ENCODE results near the gene AFDN. TPM values are rescaled to one million over a fixed set of nuclear protein-coding genes. Genes with fewer than 3 reads are reported as not detected.

The AFDN gene
- total RNA-seq, 1 experiment from 2014 or later = 107 TPM

DNA sequence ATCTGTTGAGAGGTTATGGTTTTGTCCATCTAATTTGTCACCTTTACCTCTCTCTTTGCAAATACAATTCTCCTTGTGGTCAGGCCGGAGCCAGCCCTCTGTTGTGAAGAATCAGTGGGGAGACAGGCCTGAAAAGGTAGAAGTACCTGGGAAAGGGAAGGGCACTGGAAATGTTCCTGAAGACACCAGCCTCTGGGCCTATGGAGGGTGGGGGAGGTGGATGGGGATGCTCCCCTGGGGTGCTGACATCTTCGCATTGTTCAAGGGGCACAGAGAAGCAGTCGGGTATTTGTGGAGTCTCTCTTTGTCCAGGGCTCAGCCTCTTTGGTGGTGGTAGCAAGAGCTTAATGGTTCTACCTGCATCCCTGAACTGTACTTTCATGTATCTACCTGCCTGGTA, 24.4 kb upstream of the AFDN start:
- CTCF ChIA-PET = no interaction called here
- no peak overlapping the region for H3K27ac ChIP-seq (ENCODE audit: low read depth, low read length, poor library complexity, severe bottlenecking)
- H3K4me1 ChIP-seq (ENCODE audit: insufficient read depth, low read length, poor library complexity, severe bottlenecking) = no peaks in the 10 kb centered on the region
- no peak for DNase-seq (ENCODE audit: low spot score)
- H3K9me3 ChIP-seq (ENCODE audit: low read depth, low read length, poor library complexity, severe bottlenecking) = no peaks in the 10 kb centered on the region
- H3K4me3 ChIP-seq (ENCODE audit: low read depth, low read length, poor library complexity, severe bottlenecking) = no peak overlapping the region
- POLR2A ChIA-PET (ENCODE audit: low non-redundant PET) = no interaction called here
- no TSS peak for BruUV-seq (replicated peaks)
- H3K27me3 ChIP-seq (replicated peaks; ENCODE audit: insufficient read depth, low read depth, low read length, poor library complexity) = no peaks in the 10 kb centered on the region
- H3K36me3 ChIP-seq (ENCODE audit: insufficient read depth, low read length, poor library complexity, severe bottlenecking) = no peaks in the 10 kb centered on the region
- no peak for TF ChIP-seq EZH2 (IDR thresholded peaks at IDR 0.05; ENCODE audit: borderline replicate concordance, low read depth, low read length, poor library complexity, severe bottlenecking)
- no peak for TF ChIP-seq CTCF (conservative IDR thresholded peaks at IDR 0.05; ENCODE audit: low read depth, low read length)
- intact Hi-C loops (cut with micrococcal nuclease; ENCODE audit: unreplicated experiment) = no loop called here

DNA sequence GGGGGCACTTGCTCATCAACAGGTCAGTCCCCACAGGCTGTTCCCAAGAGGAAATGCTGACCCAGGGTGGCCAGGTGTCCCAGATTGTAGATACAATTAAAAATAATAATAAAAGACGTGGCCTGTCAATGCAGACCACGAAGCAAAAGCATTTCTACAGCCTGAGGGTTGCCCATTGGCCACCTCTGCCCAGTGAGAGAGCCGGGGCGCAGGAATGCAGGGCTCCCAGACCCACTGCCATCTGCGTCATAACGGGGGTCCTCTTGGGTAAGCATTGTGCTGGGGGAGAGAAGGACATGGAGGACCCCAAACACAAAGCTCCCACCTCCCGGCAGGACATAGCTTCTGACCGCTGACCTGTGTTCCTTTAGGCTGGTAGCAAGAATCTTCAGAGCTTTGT, 22.9 kb upstream of the AFDN start:
- BruUV-seq (replicated peaks) = no TSS peak

DNA sequence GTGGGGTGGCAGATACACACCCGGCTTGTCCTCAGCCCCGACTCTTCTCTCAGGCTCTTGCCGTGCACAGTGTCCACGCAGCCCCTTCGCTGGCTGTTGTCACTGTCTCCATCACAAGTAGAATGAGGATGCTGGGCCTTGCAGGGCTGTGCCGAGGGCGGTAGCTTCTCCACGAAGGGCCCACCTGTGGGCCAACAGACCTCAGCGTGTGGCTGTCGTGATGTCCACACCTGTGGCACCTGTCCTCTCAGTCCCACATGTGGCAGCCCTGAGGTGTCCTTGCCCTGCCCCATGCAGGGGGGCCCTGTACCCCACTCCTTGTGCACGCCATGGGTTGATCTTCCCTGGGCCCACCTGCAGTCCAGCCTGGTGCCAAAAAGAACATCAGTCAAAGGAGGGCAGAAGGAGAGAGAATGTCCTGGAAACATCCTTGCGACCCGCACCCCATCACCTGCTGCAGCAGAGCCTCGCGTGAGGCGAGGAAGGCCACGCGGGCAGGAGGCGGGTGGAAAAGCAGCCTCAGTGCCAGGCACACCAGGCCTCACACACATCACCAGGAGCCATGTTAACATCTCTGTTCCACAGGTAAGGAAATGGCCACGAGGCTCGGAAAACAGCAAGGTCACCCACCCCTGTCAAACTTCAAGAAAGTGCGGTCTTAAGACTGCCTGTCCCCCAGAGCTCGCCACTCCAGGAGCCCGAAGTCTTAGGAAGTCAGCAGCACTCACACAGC, 22.3 kb upstream of the AFDN start:
- Histone ChIP-seq H3K27ac (ENCODE audit: low read depth, low read length, poor library complexity, severe bottlenecking) (no peak overlapping the region), H3K27me3 (replicated peaks; ENCODE audit: insufficient read depth, low read depth, low read length, poor library complexity) (no peaks in the 10 kb centered on the region), H3K4me1 (ENCODE audit: insufficient read depth, low read length, poor library complexity, severe bottlenecking) (no peaks in the 10 kb centered on the region), H3K36me3 (ENCODE audit: insufficient read depth, low read length, poor library complexity, severe bottlenecking) (no peaks in the 10 kb centered on the region), H3K9me3 (ENCODE audit: low read depth, low read length, poor library complexity, severe bottlenecking) (no peaks in the 10 kb centered on the region), H3K4me3 (ENCODE audit: low read depth, low read length, poor library complexity, severe bottlenecking) (no peak overlapping the region)
- no peak for DNase-seq (ENCODE audit: low spot score)
- no peak for TF ChIP-seq CTCF (conservative IDR thresholded peaks at IDR 0.05; ENCODE audit: low read depth, low read length)
- TF ChIP-seq EZH2 (IDR thresholded peaks at IDR 0.05; ENCODE audit: borderline replicate concordance, low read depth, low read length, poor library complexity, severe bottlenecking) = no peak
- POLR2A ChIA-PET (ENCODE audit: low non-redundant PET) = no interaction called here
- no TSS peak for BruUV-seq (replicated peaks)
- CTCF ChIA-PET = no interaction called here
- intact Hi-C loops (cut with micrococcal nuclease; ENCODE audit: unreplicated experiment) = no loop called here

More for the DNA sequence above, 22.9 kb upstream of the AFDN start:
- ChIA-PET CTCF (no interaction called here), POLR2A (ENCODE audit: low non-redundant PET) (no interaction called here)
- no peaks in the 10 kb centered on the region for H3K27me3 ChIP-seq (replicated peaks; ENCODE audit: insufficient read depth, low read depth, low read length, poor library complexity)
- no peaks in the 10 kb centered on the region for H3K4me1 ChIP-seq (ENCODE audit: insufficient read depth, low read length, poor library complexity, severe bottlenecking)
- no peak for DNase-seq (ENCODE audit: low spot score)
- intact Hi-C loops (cut with micrococcal nuclease; ENCODE audit: unreplicated experiment) = no loop called here
- H3K4me3 ChIP-seq (ENCODE audit: low read depth, low read length, poor library complexity, severe bottlenecking) = no peak overlapping the region
- H3K27ac ChIP-seq (ENCODE audit: low read depth, low read length, poor library complexity, severe bottlenecking) = no peak overlapping the region
- H3K9me3 ChIP-seq (ENCODE audit: low read depth, low read length, poor library complexity, severe bottlenecking) = no peaks in the 10 kb centered on the region
- no peaks in the 10 kb centered on the region for H3K36me3 ChIP-seq (ENCODE audit: insufficient read depth, low read length, poor library complexity, severe bottlenecking)
- TF ChIP-seq EZH2 (IDR thresholded peaks at IDR 0.05; ENCODE audit: borderline replicate concordance, low read depth, low read length, poor library complexity, severe bottlenecking) = no peak
- TF ChIP-seq CTCF (conservative IDR thresholded peaks at IDR 0.05; ENCODE audit: low read depth, low read length) = no peak
